Colon (tissue), 2 donors: Measurements from ENCODE around the gene HOXA7.

Experiments
- FAIRE-seq: peaks from 2 replicates; lab custom pipeline; 2012; peaks lifted over from hg19 to GRCh38; lab: Jason Lieb, UNC
- donor health status: control.
- donor health status: control.

Gene HOXA7

GRCh38 chr7:27133409-27134231 lies 22.9 kb downstream of the HOXA7 start:
- no peak for FAIRE-seq

GRCh38 chr7:27132978-27133377 lies 23.5 kb downstream of the HOXA7 start:
- FAIRE-seq, result no peak

GRCh38 chr7:27132214-27132613 lies 24.3 kb downstream of the HOXA7 start:
- FAIRE-seq, result no peak

GRCh38 chr7:27131390-27131819 lies 25.1 kb downstream of the HOXA7 start:
- no peak for FAIRE-seq

- no peak for FAIRE-seq
Observed at GRCh38 chr7:27130540-27131389, 25.7 kb downstream of the HOXA7 start, which contains the start of gene HOXA4. HOXA4 (minus strand) TSS chr7:27130757; CDS start chr7:27130733, 24 bp downstream.

- FAIRE-seq, result no peak
Observed at GRCh38 chr7:27129729-27130539, 26.5 kb downstream of the HOXA7 start.

GRCh38 chr7:27128776-27129728 lies 27.4 kb downstream of the HOXA7 start:
- FAIRE-seq, result no peak

- no peak for FAIRE-seq
Observed at GRCh38 chr7:27128034-27128433, 28.4 kb downstream of the HOXA7 start.

- no peak for FAIRE-seq
Observed at GRCh38 chr7:27126596-27127327, 29.7 kb downstream of the HOXA7 start.

- no peak for FAIRE-seq
Observed at GRCh38 chr7:27125986-27126394, 30.5 kb downstream of the HOXA7 start.

- FAIRE-seq, result no peak
Observed at GRCh38 chr7:27124902-27125689, 31.4 kb downstream of the HOXA7 start.

- FAIRE-seq, result no peak
Observed at GRCh38 chr7:27124096-27124901, 32.2 kb downstream of the HOXA7 start.

- FAIRE-seq, result no peak
Observed at GRCh38 chr7:27123477-27124053, 32.9 kb downstream of the HOXA7 start.

GRCh38 chr7:27123007-27123476 lies 33.4 kb downstream of the HOXA7 start:
- no peak for FAIRE-seq

GRCh38 chr7:27122077-27122910 lies 34.2 kb downstream of the HOXA7 start:
- FAIRE-seq, result no peak

- no peak for FAIRE-seq
Observed at GRCh38 chr7:27121684-27122076, 34.8 kb downstream of the HOXA7 start.

- FAIRE-seq, result no peak
Observed at GRCh38 chr7:27119412-27119911, 37.0 kb downstream of the HOXA7 start.
